NCI-H524 treated with DMSO at 0.1 percent for 48 hours (cell line): ENCODE data around the gene ZFP36.
A peak's percentile ranks its signal among the peaks of the same experiment; 100 is the strongest.

Source experiments
- DNase-seq: peaks from one replicate; lab custom pipeline; 2025; lab: John Stamatoyannopoulos, UW

ZFP36 gene

DNA sequence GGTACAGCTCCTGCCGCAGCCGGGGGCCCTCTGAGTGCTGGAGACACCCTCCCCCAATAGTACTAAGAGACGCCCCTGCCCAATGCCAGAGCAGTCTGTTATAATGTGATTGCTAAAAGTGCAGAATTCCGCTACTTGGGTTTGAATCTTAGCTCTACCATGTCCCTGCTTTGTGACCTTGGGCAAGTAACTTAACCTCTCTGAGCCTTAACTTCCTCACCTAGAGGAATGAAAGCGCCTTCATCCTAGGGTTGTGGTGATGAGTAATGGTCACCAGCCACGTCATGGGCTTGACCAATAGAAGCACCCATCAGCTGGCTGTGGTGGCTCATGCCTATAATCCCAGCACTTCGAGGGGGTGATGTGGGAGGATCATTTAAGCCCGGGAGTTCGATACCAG lies 12.4 kb downstream of the ZFP36 start:
- DNase-seq = no peak

- DNase-seq = no peak
Observed at GRCh38 chr19:39420769-39421168, 14.1 kb downstream of the ZFP36 start.

GRCh38 chr19:39422020-39422419 lies 15.4 kb downstream of the ZFP36 start:
- no peak for DNase-seq

GRCh38 chr19:39423258-39424086 lies 16.8 kb downstream of the ZFP36 start:
- DNase-seq = no peak

GRCh38 chr19:39424934-39425333 lies 18.3 kb downstream of the ZFP36 start:
- DNase-seq = no peak

- DNase-seq = no peak
Observed at GRCh38 chr19:39425744-39426143, 19.1 kb downstream of the ZFP36 start.

DNA sequence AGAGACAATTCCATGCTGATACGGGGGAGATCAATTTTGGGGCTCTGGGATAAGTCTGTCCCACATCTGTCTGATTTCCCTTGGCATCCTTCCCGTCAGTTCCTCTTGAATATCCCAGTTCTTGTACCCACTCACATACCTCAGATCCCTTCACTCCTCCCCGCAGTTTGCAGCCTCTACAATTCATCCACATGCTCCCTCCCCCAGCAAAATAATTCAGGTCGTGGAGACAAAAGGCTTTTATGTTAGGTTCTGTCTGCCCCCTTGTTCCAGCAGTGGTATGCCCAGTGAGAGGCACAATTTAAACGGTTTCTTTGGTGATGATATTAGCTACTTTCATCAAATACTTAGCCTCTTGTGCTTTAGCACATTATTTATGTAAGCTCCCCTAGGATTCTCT lies 19.5 kb downstream of the ZFP36 start:
- DNase-seq = no peak

GRCh38 chr19:39427707-39428106 lies 21.1 kb downstream of the ZFP36 start:
- DNase-seq = no peak

DNA sequence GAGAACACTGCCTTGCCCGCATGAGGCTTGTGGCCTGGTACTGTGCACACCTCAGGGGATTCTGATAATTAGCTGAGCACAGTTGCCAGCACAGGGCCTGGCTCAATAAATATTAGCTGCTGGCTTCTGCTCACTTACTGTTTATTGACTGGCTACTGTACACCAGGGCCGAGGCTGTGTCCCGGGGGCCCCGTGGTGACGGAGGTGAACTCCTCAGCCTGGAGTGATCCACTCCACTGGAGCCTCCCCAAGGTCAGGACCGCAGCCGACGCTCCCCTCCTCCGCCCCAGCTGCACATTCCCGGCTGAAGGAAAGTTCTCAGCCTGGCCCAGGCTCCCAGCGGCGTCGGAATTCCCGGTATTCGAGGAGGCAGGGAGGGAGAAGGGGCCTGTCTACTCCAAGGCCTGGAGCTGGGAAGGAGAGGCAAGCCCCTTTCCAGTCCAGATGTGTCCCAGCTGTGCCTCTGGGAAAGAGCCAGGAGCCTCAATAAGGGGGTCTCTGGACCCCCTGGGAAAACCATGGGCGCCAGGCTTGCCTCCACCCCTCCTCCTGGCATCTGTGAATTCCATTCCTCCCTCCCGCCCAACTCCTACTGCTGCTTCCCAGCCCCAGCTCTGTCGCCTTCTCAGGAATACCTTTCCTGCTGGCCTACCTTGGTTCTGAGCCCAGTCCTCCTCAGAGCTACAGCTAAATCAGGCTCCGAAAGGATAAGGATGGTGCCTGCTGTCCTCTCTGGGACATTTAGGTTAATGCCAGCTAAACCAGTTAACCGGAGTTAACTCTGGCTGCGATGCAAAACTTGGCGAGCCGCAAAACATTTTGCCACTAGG lies 21.9 kb downstream of the ZFP36 start:
- DNase-seq = no peak

DNA sequence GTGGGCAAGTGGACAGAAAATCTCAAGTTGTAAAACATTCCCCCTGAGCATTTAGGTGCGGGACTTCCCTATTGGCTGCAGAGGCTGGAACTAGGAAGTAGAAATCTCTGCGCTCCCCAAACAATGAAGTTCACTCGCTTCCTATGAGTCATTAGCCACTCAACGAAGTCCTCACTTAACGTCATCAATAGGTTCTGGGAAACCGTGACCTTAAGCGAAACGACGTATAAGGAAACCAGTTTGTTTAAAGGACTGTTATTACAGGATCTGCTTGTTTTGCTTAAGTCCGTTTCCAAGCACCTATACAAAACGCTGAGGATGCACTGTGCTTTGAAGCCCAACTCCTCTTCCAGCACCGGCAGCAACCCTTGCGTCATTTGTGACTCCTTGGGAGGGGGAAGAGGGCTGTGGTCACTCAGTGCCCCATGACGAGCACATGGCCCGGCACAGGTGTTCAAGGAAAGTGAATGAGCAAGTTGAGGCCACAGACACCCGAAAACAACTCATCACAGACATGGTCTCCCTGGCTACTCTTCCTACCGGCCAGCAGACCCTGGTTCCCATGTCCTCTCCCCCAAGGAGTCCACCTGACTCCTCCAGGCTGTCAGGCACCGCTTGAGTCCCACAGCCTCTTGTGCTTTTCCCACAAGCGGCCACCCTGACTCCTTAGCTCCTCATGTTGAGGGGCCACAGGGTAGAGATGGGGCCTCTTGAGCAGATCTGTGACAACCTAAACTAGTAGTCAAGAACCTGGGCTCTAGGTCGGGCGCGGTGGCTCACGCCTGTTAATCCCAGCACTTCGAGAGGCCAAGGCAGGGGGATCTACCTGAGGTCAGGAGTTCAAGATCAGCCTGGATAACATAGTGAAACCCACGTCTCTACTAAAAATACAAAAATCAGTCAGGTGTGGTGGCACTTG lies 24.3 kb downstream of the ZFP36 start:
- DNase-seq = no peak

GRCh38 chr19:39432677-39433025 lies 26.0 kb downstream of the ZFP36 start:
- DNase-seq = no peak

- DNase-seq = no peak
Observed at GRCh38 chr19:39433480-39434079, 26.9 kb downstream of the ZFP36 start.

- DNase-seq = no peak
Observed at GRCh38 chr19:39434123-39435076, 27.8 kb downstream of the ZFP36 start.

DNA sequence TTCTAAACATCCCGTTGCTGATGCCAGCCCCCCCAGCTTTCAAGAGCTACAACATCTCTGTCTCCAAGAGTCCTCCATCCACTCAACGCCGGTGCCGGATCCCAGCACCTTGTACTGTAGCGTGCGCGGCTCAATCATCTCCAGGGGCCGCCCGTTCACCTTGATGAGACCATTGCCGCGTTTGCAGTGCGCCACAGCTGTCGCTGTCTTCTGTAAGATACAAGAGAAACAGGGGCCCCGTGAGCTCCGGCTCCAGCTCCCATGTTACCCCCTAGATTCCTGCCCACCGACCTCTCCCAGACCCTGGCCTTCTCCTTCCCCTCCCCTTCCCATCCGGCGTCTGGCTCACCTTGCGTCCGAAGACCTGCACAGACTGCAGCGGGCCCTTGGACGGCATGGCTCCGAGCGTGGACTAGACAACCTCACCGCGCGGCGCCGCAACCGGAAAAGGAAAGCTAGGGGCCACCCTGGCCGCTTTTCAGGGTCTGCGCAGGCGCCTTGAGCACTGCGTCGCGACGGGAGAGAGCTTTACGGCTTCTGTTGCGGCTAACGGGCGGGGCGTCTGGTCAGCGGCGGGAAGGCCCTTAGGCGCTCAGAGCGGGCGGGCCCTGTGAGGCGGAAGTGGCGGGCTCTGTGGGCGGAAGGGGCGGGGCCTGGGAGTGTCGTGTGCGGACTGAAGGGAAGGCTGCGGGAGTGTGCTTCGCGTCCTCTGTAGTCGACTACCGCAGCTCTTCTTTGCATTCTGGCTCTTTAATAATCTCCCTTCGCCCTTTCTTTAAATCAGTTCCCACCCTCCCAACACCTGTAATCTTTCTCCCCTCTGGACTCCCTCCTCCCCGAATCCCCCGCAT lies 29.1 kb downstream of the ZFP36 start, which contains the start of gene RPS16:
TSS of gene RPS16 (minus strand) at position 451 of the 851 bp plus-strand sequence. CDS start at position 397, 54 bp downstream.
- peak; percentile 94 for DNase-seq

GRCh38 chr19:39436350-39436716 lies 29.7 kb downstream of the ZFP36 start:
- DNase-seq = no peak

DNA sequence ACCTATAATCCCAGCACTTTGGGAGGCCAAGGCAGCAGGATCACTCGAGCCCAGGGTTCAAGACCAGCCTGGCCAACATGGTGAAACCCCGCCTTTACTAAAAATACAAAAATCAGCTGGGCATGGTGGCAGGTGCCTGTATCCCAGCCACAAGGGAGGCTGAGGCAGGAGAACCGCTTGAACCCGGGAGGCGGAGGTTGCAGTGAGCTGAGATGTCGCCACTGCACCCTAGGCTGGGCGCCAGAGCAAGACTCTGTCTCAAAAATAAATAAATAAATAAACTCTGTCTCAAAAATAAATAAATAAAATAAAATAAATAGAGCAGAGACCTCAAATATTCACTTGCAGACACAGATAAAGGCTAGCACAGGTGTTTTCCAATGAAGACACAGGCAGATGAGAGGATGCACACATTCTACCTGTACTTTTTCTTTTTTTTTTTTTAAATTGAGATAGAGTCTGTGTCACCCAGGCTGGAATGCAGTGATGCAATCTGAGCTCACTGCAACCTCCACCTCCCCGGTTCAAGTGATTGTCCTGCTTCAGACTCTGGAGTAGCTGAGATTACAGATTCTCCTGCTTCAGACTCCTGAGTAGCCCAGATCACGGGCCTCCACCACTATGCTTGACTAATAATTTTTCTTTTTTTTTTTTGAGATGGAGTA lies 31.8 kb downstream of the ZFP36 start:
- no peak for DNase-seq

DNA sequence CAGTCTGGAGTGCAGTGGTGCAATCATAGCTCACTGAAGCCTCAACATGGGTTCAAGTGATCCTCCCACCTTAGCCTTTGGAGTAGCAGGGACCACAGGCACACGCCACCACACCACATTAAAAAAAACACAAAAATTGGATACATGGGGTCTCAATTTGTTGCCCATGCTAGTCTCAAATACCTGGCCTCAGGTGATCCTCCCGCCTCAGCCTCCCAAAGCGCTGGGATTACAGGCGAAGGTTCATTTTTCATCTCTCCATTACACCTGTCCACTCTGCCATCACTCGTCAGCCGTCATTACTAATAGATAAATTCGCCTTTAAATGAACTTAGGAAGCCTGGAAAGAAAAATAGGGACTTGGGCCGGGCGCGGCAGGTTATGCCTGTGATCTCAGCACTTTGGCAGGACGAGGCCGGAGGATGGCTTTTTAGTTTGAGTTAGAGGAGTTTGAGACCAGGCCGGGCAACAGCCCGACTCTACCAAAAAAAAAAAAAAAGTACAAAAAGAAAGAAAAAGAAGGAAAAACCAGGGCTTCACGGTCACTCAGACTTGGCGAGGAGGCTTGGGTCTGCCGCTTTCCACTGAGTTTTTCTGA lies 38.0 kb downstream of the ZFP36 start:
- no peak for DNase-seq
